Mesendoderm (in vitro differentiated cells): ENCODE data around the gene YPEL1. TPM values are rescaled to one million over a fixed set of nuclear protein-coding genes. Genes with fewer than 3 reads are reported as not detected.

Experiments used
- DNase-seq: peaks from one replicate; pipeline ENCODE4 v3.0.0; 2013
- H2AK5ac ChIP-seq: 2 replicates; pipeline ENCODE4 v1.6.1; 2013; ENCODE audit warnings: low read length, inconsistent platforms
- H2BK120ac ChIP-seq: 2 replicates; pipeline ENCODE4 v1.6.1; 2013; ENCODE audit warnings: low read depth, mild to moderate bottlenecking, low read length, moderate library complexity, mixed read lengths
- H2BK15ac ChIP-seq: replicated peaks from 2 replicates; pipeline ENCODE4 v1.6.1; 2013; ENCODE audit warnings: low read depth, mild to moderate bottlenecking, moderate library complexity
- H2BK5ac ChIP-seq: 2 replicates; pipeline ENCODE4 v1.6.1; 2013; ENCODE audit warnings: low read length, inconsistent platforms
- H3K18ac ChIP-seq: 2 replicates; pipeline ENCODE4 v1.6.1; 2013; ENCODE audit warnings: mild to moderate bottlenecking, low read length, mixed read lengths
- H3K23ac ChIP-seq: one replicate; pipeline ENCODE4 v1.6.1; 2013; ENCODE audit warnings: low read length
- H3K27ac ChIP-seq: 2 replicates; pipeline ENCODE4 v1.5.1; 2013; ENCODE audit warnings: low read depth, mild to moderate bottlenecking, inconsistent platforms, low read length, moderate library complexity
- H3K27me3 ChIP-seq: 2 replicates; pipeline ENCODE4 v1.6.1; 2013; ENCODE audit warnings: low read length, control low read depth, mild to moderate bottlenecking, inconsistent platforms; ENCODE audit not compliant: insufficient read depth, poor library complexity
- H3K36me3 ChIP-seq: 2 replicates; pipeline ENCODE4 v1.6.1; 2013; ENCODE audit warnings: low read length, inconsistent platforms; ENCODE audit not compliant: control insufficient read depth, insufficient read depth
- H3K4ac ChIP-seq: one replicate; pipeline ENCODE4 v1.6.1; 2013; ENCODE audit warnings: low read depth, mild to moderate bottlenecking, low read length, moderate library complexity
- H3K4me1 ChIP-seq: 2 replicates; pipeline ENCODE4 v1.6.1; 2013; ENCODE audit warnings: low read depth, low read length, inconsistent platforms; ENCODE audit not compliant: control insufficient read depth
- H3K4me2 ChIP-seq: 2 replicates; pipeline ENCODE4 v1.6.1; 2013; ENCODE audit warnings: low read length
- H3K4me3 ChIP-seq: 2 replicates; pipeline ENCODE4 v1.5.1; 2013; ENCODE audit warnings: mild to moderate bottlenecking, low read length
- H3K56ac ChIP-seq: one replicate; pipeline ENCODE4 v1.6.1; 2013; ENCODE audit warnings: low read length
- H3K79me1 ChIP-seq: 2 replicates; pipeline ENCODE4 v1.6.1; 2013; ENCODE audit warnings: low read length, inconsistent platforms
- H3K79me2 ChIP-seq: 2 replicates; pipeline ENCODE4 v1.6.1; 2013; ENCODE audit warnings: mild to moderate bottlenecking, low read length; ENCODE audit not compliant: control insufficient read depth, insufficient read depth
- H3K9ac ChIP-seq: 2 replicates; pipeline ENCODE4 v1.6.1; 2013; ENCODE audit warnings: low read length, inconsistent platforms
- H4K5ac ChIP-seq: one replicate; pipeline ENCODE4 v1.6.1; 2013; ENCODE audit warnings: low read length
- H4K8ac ChIP-seq: one replicate; pipeline ENCODE4 v1.6.1; 2013; ENCODE audit warnings: low read depth, mild to moderate bottlenecking, control low read depth, low read length, moderate library complexity
- WGBS: extraction: QIAGEN DNeasy Blood & Tissue Kit; methylation state at CpG from one replicate; pipeline ENCODE4 v1.1.7; 2013; ENCODE audit warnings: low lambda C conversion rate, missing lambda C conversion rate; ENCODE audit not compliant: insufficient coverage; ENCODE audit errors: extremely low coverage; 5-methylcytosine and 5-hydroxymethylcytosine counted together
- polyA plus RNA-seq, 2 experiments: library from polyadenylated mRNA; stranded (reverse); fragments of 200-250 nt; gene quantifications; one replicate each; pipeline ENCODE4 v1.2.3, GENCODE V29; 2013

Gene YPEL1, protein sequence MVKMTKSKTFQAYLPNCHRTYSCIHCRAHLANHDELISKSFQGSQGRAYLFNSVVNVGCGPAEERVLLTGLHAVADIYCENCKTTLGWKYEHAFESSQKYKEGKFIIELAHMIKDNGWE
- polyA plus RNA-seq (2013, experiment 1 of 2): 1.6 TPM
- polyA plus RNA-seq (2013, experiment 2 of 2): 1.4 TPM

DNA sequence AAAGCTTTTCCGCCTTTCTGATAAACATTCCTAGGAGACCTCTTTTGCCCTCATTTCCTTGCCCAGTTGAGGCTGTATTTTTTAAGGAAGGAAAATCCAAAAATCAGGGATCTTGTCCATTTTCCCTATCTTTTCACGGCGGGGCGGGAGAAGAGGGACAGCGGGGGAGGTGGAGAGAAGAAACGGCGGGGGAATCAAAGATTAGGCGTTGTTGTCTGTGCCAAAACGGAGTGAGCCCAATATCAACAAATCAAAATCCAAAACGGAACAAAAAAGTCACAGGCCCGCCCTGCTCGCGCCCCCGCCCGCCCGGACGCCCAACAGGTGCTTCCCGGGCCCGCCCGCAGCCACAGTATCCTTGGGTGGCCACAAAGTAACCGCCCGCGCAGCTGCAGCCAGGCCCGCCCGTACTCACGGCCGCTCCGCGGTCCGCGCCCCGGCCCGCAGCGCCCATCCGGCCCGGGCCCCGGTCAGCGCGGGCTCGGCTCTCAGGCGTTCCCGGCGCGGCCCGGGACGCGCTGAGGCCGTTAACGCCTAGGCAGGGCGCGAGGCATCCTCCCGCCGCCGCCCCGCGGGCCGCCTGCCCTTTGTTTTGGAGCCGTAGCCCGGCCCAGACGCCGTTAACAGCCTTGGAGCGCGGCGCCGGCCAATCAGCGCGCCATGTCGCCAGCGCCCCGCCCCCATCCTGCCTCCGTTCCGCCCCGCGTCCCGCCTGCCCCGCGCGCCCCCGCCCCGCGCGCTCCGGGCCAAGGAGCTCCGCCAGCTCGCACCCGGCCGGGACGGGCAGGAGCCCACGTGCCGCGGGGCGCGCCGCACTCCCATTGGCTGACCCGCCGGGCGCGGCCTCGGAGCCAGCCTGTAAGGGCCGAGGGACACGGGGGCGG, at the start of gene YPEL1:
Gene YPEL1, minus strand, starts transcription at position 595 of the 884 bp plus-strand sequence. CDS start 25,050 bp downstream, outside the sequence.
- no peak within 1 kb of the TSS for H4K5ac ChIP-seq
- H4K8ac ChIP-seq: no peak within 1 kb of the TSS
- H3K4me1 ChIP-seq: peaks cover 2% of the 10 kb centered on the region
- no peak within 1 kb of the TSS for H2AK5ac ChIP-seq
- H3K18ac ChIP-seq: no peak within 1 kb of the TSS
- H3K4ac ChIP-seq: no peak within 1 kb of the TSS
- peak within 1 kb of the TSS; percentile 94 for H3K56ac ChIP-seq
- no peak within 1 kb of the TSS for H2BK5ac ChIP-seq
- peak within 1 kb of the TSS; percentile 87 for H3K4me2 ChIP-seq
- H3K27me3 ChIP-seq: no peaks in the 10 kb centered on the region
- H3K23ac ChIP-seq: no peak within 1 kb of the TSS
- H3K27ac ChIP-seq: no peak within 1 kb of the TSS
- H3K36me3 ChIP-seq: no peaks in the 10 kb centered on the region
- no peaks in the 10 kb centered on the region for H3K79me2 ChIP-seq
- H3K4me3 ChIP-seq: peak within 1 kb of the TSS; percentile 40
- DNase-seq: peak; percentile 98
- WGBS: no CpG with 5 or more reads among the region's 102 CpGs
- peak within 1 kb of the TSS; percentile 81 for H3K9ac ChIP-seq
- no peak within 1 kb of the TSS for H2BK120ac ChIP-seq
- no peaks in the 10 kb centered on the region for H3K79me1 ChIP-seq
- H2BK15ac ChIP-seq: no peak within 1 kb of the TSS

DNA sequence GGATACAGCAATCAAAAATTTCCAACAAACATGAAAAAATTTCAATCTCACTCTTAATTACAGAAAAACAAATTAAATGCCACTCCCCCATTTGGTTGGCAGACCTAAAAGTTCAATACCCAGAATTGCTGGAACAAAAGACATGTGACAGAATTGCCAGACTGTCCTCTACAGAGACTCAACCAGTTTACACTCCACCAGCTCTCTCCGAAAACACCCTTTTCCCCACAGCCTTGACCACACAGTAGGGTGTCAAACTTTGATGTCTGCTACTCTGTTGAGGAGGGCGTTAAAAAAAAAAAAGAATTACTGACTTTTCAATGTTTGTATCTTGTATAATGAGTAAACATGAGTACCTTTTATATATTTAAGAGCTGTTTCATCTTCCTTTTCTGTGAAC, 44.7 kb upstream of the YPEL1 start:
- no peak overlapping the region for H3K4ac ChIP-seq
- H4K8ac ChIP-seq: no peak overlapping the region
- DNase-seq: no peak
- H3K4me1 ChIP-seq: no peaks in the 10 kb centered on the region
- no peak overlapping the region for H3K9ac ChIP-seq
- H3K36me3 ChIP-seq: peaks cover 3% of the 10 kb centered on the region
- H2AK5ac ChIP-seq: no peak overlapping the region
- H3K56ac ChIP-seq: no peak overlapping the region
- no peak overlapping the region for H2BK120ac ChIP-seq
- peaks cover 2% of the 10 kb centered on the region for H3K79me1 ChIP-seq
- no peak overlapping the region for H3K4me3 ChIP-seq
- H3K23ac ChIP-seq: no peak overlapping the region
- no peak overlapping the region for H3K4me2 ChIP-seq
- H3K79me2 ChIP-seq: no peaks in the 10 kb centered on the region
- no peak overlapping the region for H2BK15ac ChIP-seq
- no peak overlapping the region for H3K18ac ChIP-seq
- no peak overlapping the region for H3K27ac ChIP-seq
- no peak overlapping the region for H2BK5ac ChIP-seq
- H3K27me3 ChIP-seq: no peaks in the 10 kb centered on the region
- WGBS: no CpG with 5 or more reads among the region's 2 CpGs
- H4K5ac ChIP-seq: no peak overlapping the region

DNA sequence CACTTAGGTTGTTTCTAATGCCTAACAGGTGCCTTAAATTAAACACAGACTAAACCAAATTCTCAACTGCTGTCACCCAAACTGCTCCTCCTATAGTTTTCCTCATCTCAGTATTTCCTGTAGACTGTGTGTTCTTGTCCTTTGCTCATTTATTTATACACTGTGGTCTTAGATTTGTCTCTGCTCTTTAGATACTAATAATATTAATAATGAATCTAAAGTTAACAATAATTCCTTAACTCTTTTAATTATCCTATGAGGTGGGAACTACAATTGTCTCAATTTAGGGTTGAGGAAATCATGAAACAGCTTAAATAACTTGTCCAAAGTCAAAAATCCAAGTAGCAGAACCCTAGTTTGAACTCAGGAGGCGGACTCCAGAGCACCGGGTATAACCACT, 43.9 kb upstream of the YPEL1 start:
- H3K4me1 ChIP-seq: no peaks in the 10 kb centered on the region
- H3K9ac ChIP-seq: no peak overlapping the region
- H2BK5ac ChIP-seq: no peak overlapping the region
- H3K23ac ChIP-seq: no peak overlapping the region
- no peaks in the 10 kb centered on the region for H3K79me2 ChIP-seq
- H2AK5ac ChIP-seq: no peak overlapping the region
- H2BK15ac ChIP-seq: no peak overlapping the region
- no peak overlapping the region for H3K18ac ChIP-seq
- H3K27me3 ChIP-seq: no peaks in the 10 kb centered on the region
- H3K4me3 ChIP-seq: no peak overlapping the region
- H3K36me3 ChIP-seq: peaks cover 3% of the 10 kb centered on the region
- no peak overlapping the region for H4K8ac ChIP-seq
- no peak overlapping the region for H3K4ac ChIP-seq
- no peak overlapping the region for H4K5ac ChIP-seq
- H3K56ac ChIP-seq: no peak overlapping the region
- H3K27ac ChIP-seq: no peak overlapping the region
- no peak overlapping the region for H3K4me2 ChIP-seq
- H3K79me1 ChIP-seq: peaks cover 2% of the 10 kb centered on the region
- no CpG with 5 or more reads among the region's 2 CpGs for WGBS
- H2BK120ac ChIP-seq: no peak overlapping the region
- no peak for DNase-seq

DNA sequence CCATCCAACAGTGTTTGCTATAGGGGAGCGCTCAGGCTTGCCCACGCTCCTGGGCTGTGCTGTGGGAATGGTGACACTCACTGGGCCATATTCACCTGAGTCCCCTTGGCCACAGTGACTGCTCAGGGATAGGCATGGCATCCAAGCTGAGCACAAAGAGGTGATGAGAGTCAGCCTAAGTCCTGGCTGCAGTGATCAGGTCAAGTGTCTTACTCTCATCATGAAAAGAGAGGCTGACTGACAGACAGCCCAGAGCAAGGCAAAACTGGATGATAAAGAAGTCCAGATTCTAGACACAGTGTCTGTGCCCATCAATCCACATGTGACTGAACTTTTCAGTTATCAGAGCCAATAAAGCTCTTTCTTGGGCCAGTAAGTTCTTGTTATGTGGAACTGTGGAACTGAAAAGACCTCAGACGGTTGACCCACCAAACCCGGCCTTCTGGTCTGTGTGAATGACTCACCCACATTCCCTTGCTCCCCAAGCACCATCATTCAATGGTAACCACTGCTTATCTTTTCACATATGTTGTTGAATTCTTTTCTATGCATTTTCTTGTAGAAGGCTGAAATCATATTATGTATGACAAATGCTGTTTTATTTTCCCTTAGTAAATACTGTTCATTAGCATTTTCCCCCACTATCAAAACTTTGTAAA, 43.2 kb upstream of the YPEL1 start:
- no peak overlapping the region for H3K27ac ChIP-seq
- peaks cover 5% of the 10 kb centered on the region for H3K36me3 ChIP-seq

DNA sequence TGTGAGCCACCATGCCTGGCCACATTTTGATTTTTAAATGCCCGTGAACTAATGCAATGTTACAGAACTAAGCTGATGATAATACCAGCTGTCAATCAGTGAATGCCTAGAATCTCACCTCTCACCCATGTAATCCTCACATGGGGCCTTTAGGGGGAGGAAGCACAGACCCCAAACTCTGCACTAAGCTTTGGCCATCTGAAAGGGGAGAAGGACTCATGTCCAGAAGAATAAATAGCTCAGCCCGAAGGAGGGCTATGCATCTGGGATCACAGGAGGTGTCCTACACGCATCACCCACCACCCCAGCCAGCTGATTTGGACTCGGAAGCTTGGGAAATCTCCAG, 36.0 kb upstream of the YPEL1 start:
- no peak overlapping the region for H3K18ac ChIP-seq
- no CpG with 5 or more reads among the region's 4 CpGs for WGBS

More for the DNA sequence above, 43.2 kb upstream of the YPEL1 start:
- H3K79me1 ChIP-seq: peaks cover 2% of the 10 kb centered on the region
- H2BK15ac ChIP-seq: no peak overlapping the region
- no peak overlapping the region for H3K4me2 ChIP-seq
- no CpG with 5 or more reads among the region's 4 CpGs for WGBS
- H3K23ac ChIP-seq: no peak overlapping the region
- H3K27me3 ChIP-seq: no peaks in the 10 kb centered on the region
- DNase-seq: peak; percentile 41
- no peak overlapping the region for H3K9ac ChIP-seq
- H3K56ac ChIP-seq: no peak overlapping the region
- H3K18ac ChIP-seq: no peak overlapping the region
- H3K4me1 ChIP-seq: no peaks in the 10 kb centered on the region
- H3K4me3 ChIP-seq: no peak overlapping the region
- H4K5ac ChIP-seq: no peak overlapping the region
- no peaks in the 10 kb centered on the region for H3K79me2 ChIP-seq
- H4K8ac ChIP-seq: no peak overlapping the region
- H3K4ac ChIP-seq: no peak overlapping the region
- no peak overlapping the region for H2BK5ac ChIP-seq
- H2AK5ac ChIP-seq: no peak overlapping the region
- no peak overlapping the region for H2BK120ac ChIP-seq

More for the DNA sequence above, 36.0 kb upstream of the YPEL1 start:
- H2BK5ac ChIP-seq: no peak overlapping the region
- H3K4me3 ChIP-seq: no peak overlapping the region
- no peak overlapping the region for H2BK15ac ChIP-seq
- no peaks in the 10 kb centered on the region for H3K4me1 ChIP-seq
- H3K56ac ChIP-seq: no peak overlapping the region
- no peaks in the 10 kb centered on the region for H3K79me2 ChIP-seq
- H3K79me1 ChIP-seq: no peaks in the 10 kb centered on the region
- H4K5ac ChIP-seq: no peak overlapping the region
- H3K27me3 ChIP-seq: no peaks in the 10 kb centered on the region
- DNase-seq: no peak
- H3K27ac ChIP-seq: no peak overlapping the region
- no peak overlapping the region for H3K4ac ChIP-seq
- no peak overlapping the region for H2AK5ac ChIP-seq
- peaks cover 16% of the 10 kb centered on the region for H3K36me3 ChIP-seq
- no peak overlapping the region for H3K23ac ChIP-seq
- H2BK120ac ChIP-seq: no peak overlapping the region
- no peak overlapping the region for H3K4me2 ChIP-seq
- H3K9ac ChIP-seq: no peak overlapping the region
- H4K8ac ChIP-seq: no peak overlapping the region
